Astrocyte (in vitro differentiated cells and primary cell): ENCODE data around the gene THTPA. TPM values are rescaled to one million over a fixed set of nuclear protein-coding genes. Genes with fewer than 3 reads are reported as not detected.

ENCODE experiments used
- DNase-seq: peaks from one replicate; pipeline ENCODE4 v3.0.0-alpha.2; 2010; ENCODE audit warnings: low read depth
- FAIRE-seq: peaks from 2 replicates; lab custom pipeline; 2011; peaks lifted over from hg19 to GRCh38; lab: Jason Lieb, UNC
- H2AFZ ChIP-seq: 2 replicates; pipeline ENCODE4 v1.6.0; 2012; ENCODE audit warnings: low read depth, low read length, inconsistent platforms
- H3K27ac ChIP-seq: 2 replicates; pipeline ENCODE4 v1.5.1; 2011; ENCODE audit warnings: low read depth, low read length, inconsistent platforms
- H3K27me3 ChIP-seq: 2 replicates; pipeline ENCODE4 v1.6.0; 2011; ENCODE audit warnings: low read length, inconsistent platforms; ENCODE audit not compliant: insufficient read depth
- H3K36me3 ChIP-seq: 2 replicates; pipeline ENCODE4 v1.5.1; 2011; ENCODE audit warnings: low read length, inconsistent platforms; ENCODE audit not compliant: insufficient read depth
- H3K4me1 ChIP-seq: 2 replicates; pipeline ENCODE4 v1.5.1; 2011; ENCODE audit warnings: low read length, inconsistent platforms; ENCODE audit not compliant: insufficient read depth
- H3K4me2 ChIP-seq: 2 replicates; pipeline ENCODE4 v1.6.0; 2012; ENCODE audit warnings: low read length, inconsistent platforms
- H3K4me3 ChIP-seq: 2 replicates; pipeline ENCODE4 v1.5.1; 2011; ENCODE audit warnings: low read depth, mild to moderate bottlenecking, low read length, inconsistent platforms; ENCODE audit not compliant: insufficient read depth
- H3K79me2 ChIP-seq: 2 replicates; pipeline ENCODE4 v1.6.0; 2012; ENCODE audit warnings: mild to moderate bottlenecking, low read length, inconsistent platforms; ENCODE audit not compliant: insufficient read depth
- H3K9ac ChIP-seq: 2 replicates; pipeline ENCODE4 v1.6.0; 2012; ENCODE audit warnings: mild to moderate bottlenecking, low read length, inconsistent platforms
- H3K9me3 ChIP-seq: 2 replicates; pipeline ENCODE4 v1.5.1; 2012; ENCODE audit warnings: low read depth, mild to moderate bottlenecking, low read length, inconsistent platforms; ENCODE audit not compliant: insufficient read depth
- H4K20me1 ChIP-seq: 2 replicates; pipeline ENCODE4 v1.6.0; 2012; ENCODE audit warnings: low read length, inconsistent platforms; ENCODE audit not compliant: insufficient read depth
- H3K27ac Mint-ChIP-seq: one replicate; pipeline ENCODE4 v1.8.0; 2021; ENCODE audit warnings: mild to moderate bottlenecking, mixed read lengths; ENCODE audit not compliant: unreplicated experiment
- H3K27me3 Mint-ChIP-seq: one replicate; pipeline ENCODE4 v1.8.0; 2021; ENCODE audit warnings: low read depth, mixed read lengths; ENCODE audit not compliant: unreplicated experiment
- H3K36me3 Mint-ChIP-seq: one replicate; pipeline ENCODE4 v1.8.0; 2021; ENCODE audit warnings: low read depth, mixed read lengths; ENCODE audit not compliant: unreplicated experiment
- H3K4me1 Mint-ChIP-seq: one replicate; pipeline ENCODE4 v1.8.0; 2021; ENCODE audit warnings: low read depth, mixed read lengths; ENCODE audit not compliant: unreplicated experiment
- H3K4me3 Mint-ChIP-seq: one replicate; pipeline ENCODE4 v1.8.0; 2021; ENCODE audit warnings: mild to moderate bottlenecking, moderate library complexity, mixed read lengths; ENCODE audit not compliant: unreplicated experiment
- H3K9me3 Mint-ChIP-seq: one replicate; pipeline ENCODE4 v1.8.0; 2021; ENCODE audit warnings: mild to moderate bottlenecking, mixed read lengths; ENCODE audit not compliant: unreplicated experiment
- CTCF ChIP-seq: IDR thresholded peaks from 2 replicates; pipeline ENCODE4 v1.5.1; 2011; ENCODE audit warnings: low read depth, mild to moderate bottlenecking, inconsistent platforms, low read length, moderate library complexity; ENCODE audit not compliant: insufficient read depth
- EZH2 ChIP-seq: IDR thresholded peaks from 2 replicates; pipeline ENCODE4 v1.6.1; 2012; ENCODE audit warnings: mild to moderate bottlenecking, low read length, inconsistent platforms; ENCODE audit not compliant: insufficient read depth
- total RNA-seq: library from RNA; stranded (reverse); gene quantifications from 2 replicates; pipeline ENCODE4 v1.2.1, GENCODE V29; 2021

Gene THTPA
- total RNA-seq, 1 donor from 2014 or later, result 8.1 TPM

GRCh38 chr14:23559010-23559925 is 3.2 kb downstream of the THTPA start:
- TF ChIP-seq CTCF (peak; percentile 85), EZH2 (no peak)
- Histone ChIP-seq H3K9me3 (no peaks in the 10 kb centered on the region), H3K27me3 (no peaks in the 10 kb centered on the region), H3K27ac (no peak overlapping the region), H3K79me2 (peaks cover 16% of the 10 kb centered on the region), H3K4me2 (no peak overlapping the region), H4K20me1 (peaks cover 3% of the 10 kb centered on the region), H3K4me1 (peaks cover 8% of the 10 kb centered on the region), H3K9ac (no peak overlapping the region), H3K36me3 (peaks cover 3% of the 10 kb centered on the region), H2AFZ (no peak overlapping the region), H3K4me3 (no peak overlapping the region)
- Mint-ChIP-seq H3K27me3 (no peaks in the 10 kb centered on the region), H3K9me3 (no peaks in the 10 kb centered on the region), H3K27ac (peak overlapping the region; percentile 53), H3K4me3 (no peak overlapping the region), H3K36me3 (peaks cover 7% of the 10 kb centered on the region), H3K4me1 (peaks cover 22% of the 10 kb centered on the region)
- FAIRE-seq, result no peak
- no peak for DNase-seq

GRCh38 chr14:23559926-23560520 is 4.0 kb downstream of the THTPA start:
- Histone ChIP-seq H3K27ac (no peak overlapping the region), H3K9me3 (no peaks in the 10 kb centered on the region), H3K9ac (no peak overlapping the region), H2AFZ (no peak overlapping the region), H3K4me2 (no peak overlapping the region), H4K20me1 (peaks cover 3% of the 10 kb centered on the region), H3K27me3 (no peaks in the 10 kb centered on the region), H3K4me1 (peaks cover 8% of the 10 kb centered on the region), H3K4me3 (no peak overlapping the region), H3K36me3 (peaks cover 3% of the 10 kb centered on the region), H3K79me2 (peaks cover 16% of the 10 kb centered on the region)
- Mint-ChIP-seq H3K36me3 (peaks cover 7% of the 10 kb centered on the region), H3K9me3 (no peaks in the 10 kb centered on the region), H3K27me3 (no peaks in the 10 kb centered on the region), H3K4me3 (no peak overlapping the region), H3K27ac (no peak overlapping the region), H3K4me1 (peaks cover 22% of the 10 kb centered on the region)
- FAIRE-seq, result no peak
- TF ChIP-seq CTCF, result no peak
- no peak for TF ChIP-seq EZH2
- no peak for DNase-seq
